C4-2B (cell line): ENCODE measurements around the gene ZNF3.

Experiments
- ZFX ChIP-seq: fragments of 450-650 bp; IDR thresholded peaks from 2 replicates; pipeline ENCODE4 v1.6.1; 2017
- TF ChIP-seq, protein P1 (sequence below): fragments of 450-650 bp; conservative IDR thresholded peaks from 2 replicates; pipeline ENCODE4 v1.5.1; 2017; ENCODE audit warnings: mild to moderate bottlenecking

DNA sequence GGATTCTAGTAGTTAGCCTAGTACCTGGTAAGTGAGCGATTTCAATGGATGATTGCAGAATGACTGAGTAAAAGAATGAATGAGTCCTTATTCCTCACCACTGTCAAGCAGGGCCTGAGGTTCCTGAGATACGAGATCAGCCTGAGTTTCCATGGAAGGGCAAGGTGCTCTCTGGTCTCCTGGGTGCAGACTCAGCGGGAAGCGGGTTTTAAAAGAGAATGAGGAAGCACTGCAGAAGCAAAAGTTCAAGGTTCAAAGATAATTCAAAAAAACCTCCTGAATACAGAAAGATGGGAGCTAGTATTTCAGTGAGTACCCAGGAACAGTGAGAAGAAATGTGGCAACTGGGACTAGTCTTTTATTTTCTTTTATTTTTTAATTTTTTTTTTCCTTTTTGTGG lies 4.3 kb downstream of the ZNF3 start:
- TF ChIP-seq, protein P1, sequence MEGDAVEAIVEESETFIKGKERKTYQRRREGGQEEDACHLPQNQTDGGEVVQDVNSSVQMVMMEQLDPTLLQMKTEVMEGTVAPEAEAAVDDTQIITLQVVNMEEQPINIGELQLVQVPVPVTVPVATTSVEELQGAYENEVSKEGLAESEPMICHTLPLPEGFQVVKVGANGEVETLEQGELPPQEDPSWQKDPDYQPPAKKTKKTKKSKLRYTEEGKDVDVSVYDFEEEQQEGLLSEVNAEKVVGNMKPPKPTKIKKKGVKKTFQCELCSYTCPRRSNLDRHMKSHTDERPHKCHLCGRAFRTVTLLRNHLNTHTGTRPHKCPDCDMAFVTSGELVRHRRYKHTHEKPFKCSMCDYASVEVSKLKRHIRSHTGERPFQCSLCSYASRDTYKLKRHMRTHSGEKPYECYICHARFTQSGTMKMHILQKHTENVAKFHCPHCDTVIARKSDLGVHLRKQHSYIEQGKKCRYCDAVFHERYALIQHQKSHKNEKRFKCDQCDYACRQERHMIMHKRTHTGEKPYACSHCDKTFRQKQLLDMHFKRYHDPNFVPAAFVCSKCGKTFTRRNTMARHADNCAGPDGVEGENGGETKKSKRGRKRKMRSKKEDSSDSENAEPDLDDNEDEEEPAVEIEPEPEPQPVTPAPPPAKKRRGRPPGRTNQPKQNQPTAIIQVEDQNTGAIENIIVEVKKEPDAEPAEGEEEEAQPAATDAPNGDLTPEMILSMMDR = no peak
- no peak for TF ChIP-seq ZFX
